ENCODE measurements around the gene USP3.

GRCh38 chr15:63601026-63601703, 96.8 kb downstream of the USP3 start:
- TF ChIP-seq CTCF (conservative IDR thresholded peaks at IDR 0.05; ENCODE audit: low read length), result no peak
- no peak for TF ChIP-seq EZH2phosphoT487 (IDR thresholded peaks at IDR 0.05; ENCODE audit: borderline replicate concordance)
